GM21390 (cell line): ENCODE measurements around the gene FOXA3.
A peak's percentile ranks its signal among the peaks of the same experiment; 100 is the strongest.
"Not testable (repeated sequence)": the region's sequence is repeated elsewhere in the genome, so short reads cannot be mapped to it uniquely, and the experiment has no call there.

Source experiments
- ATAC-seq: cut with Tn5 transposase; IDR thresholded peaks from one replicate; pipeline ENCODE4 v1.9.1; 2021; ENCODE audit not compliant: unreplicated experiment

FOXA3 gene

DNA sequence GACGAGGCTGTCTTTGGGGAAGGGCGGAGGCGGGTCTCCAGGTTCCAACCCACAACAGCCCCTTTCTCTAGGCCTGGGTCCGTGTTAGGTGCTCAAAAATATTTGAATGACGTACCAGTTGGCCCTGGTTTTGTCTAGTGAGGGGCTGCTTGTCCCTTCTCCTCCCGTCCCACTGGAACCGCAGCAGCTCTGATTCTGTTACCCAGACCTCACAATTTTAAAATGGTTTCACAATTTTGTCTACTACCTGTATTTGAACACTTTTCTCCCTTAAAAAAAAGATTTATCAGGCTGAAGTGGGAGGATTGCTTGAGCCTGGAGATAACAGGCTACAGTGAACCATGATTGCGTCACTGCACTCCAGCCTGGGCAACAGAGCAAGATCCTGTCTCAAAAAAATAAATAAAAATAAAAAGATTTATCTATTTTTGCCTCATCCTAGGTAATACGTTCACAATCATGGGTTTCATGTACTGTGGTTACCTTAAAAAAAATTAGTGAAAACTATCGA lies 23.1 kb downstream of the FOXA3 start:
- no peak for ATAC-seq

DNA sequence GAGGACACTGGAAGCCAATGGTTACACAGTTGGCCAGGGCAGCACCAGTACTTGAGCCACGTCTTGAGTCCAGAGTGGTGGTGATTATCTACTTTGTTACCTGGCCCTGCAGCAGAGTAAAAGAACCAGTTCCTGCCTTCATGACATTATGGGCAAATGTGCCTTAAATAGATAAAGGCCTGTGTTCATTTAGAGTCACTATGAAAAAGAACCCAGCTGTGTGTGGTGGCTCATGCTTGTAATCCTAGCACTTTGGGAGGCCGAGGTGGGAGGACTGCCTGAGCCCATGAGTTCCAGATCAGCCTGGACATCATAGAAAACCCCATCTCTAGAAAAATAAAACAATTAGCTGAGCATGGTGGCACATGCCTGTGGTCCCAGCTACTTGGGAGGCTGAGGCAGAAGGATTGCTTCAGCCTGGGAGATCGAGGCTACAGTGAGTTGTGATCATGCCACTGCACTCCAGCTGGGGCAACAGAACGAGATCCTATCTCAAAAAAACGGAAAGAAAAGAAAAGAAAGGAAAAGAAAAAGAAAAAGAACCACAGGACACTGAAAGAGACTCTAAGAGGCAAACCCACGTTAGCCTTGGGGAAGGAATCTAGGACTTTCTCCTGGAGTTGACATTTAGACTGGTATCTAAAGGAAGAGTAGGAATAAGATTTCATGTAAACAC lies 25.2 kb downstream of the FOXA3 start:
- no peak for ATAC-seq

DNA sequence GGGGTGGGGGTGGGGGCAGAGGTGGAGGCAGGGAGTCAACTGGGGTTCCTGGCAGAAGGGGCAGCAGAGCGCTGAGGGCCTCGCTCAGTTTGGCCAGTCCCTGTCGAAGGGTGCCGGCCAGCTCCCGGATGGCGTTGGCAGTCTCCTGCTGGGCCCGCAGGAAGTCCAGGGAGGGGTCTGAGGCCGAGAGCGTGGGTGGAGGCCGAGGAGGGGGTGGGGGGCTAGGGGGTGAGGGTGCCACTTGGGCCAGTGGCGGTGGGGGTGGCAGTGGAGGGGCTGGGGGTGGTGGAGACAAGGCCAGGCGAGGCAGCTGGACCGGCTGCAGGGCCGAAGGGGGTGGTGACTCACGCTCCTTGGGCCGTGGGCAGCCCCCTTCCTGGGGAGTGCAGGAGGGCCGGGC lies 26.8 kb downstream of the FOXA3 start:
- no peak for ATAC-seq

DNA sequence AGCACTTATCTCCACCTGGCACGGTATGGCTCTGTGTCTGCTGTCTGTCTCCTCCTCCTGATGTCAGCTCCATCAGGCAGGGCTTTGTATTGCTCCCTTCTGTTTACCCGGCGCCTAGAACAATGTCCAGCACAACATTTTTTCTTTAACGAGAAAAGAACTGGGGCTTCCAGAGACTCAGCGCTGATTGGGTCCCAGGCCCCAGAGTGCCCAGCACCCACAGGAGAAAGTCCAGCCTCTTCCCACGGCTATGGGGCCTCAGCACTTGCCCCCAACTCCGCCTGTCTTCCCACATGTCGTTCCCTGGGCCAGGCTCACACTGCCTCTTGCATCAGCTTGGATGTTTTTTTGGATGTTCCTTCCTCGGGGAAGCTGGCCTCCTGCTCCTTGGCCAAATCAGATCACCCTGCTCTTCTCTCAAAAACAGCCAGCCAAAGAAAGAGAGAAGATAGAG lies 31.4 kb downstream of the FOXA3 start:
- ATAC-seq: no peak

DNA sequence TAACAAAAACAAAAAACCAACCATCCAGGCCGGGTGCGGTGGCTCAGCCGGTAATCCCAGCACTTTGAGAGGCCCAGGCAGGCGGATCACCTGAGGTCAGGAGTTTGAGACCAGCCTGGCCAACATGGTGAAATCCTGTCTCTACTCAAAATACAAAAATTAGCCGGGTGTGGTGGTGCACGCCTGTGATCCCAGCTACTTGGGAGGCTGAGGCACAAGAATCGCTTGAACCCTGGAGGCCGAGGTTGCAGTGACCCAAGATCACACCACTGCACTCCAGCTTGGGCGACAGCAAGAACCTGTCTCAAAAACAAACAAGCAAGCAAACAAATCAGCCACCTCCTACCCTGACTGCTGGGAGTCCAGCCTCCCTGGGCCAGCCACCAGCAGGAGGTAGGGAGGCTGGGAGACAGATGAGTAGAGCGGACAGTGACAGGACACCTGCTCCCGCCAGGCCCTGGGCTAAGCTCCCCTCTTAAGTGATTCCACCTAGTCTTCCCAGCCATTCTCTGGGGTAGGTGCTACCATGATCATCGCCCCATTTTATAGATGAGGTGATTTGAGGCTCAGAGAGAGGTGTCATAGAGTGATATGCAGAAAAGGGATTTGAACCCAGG lies 32.0 kb downstream of the FOXA3 start:
- not testable (repeated sequence) for ATAC-seq

DNA sequence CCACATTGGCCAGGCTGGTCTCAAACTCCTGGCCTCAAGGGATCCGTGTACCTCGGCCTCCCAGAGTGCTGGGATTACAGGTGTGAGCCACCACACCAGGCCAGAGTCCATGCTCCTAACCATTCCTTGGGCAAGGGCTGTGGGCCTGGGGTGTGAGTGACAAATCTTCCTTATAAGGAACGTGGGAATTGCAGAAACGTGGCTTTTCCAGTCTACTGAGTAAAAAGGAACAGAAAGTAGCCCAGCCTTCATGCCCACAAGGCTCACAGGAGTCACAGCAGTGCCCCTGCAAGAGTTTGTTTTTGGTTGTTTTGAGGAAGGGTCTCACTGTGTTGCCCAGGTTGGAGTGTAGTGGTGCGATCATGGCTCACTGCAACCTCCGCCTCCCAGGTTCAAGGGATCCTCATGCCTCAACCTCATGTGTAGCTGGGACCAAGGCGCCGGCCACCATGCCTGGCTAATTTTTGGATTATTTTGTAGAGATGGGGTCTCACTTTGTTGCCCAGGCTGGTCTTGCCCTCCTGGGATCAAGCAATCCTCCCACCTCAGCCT lies 33.2 kb downstream of the FOXA3 start:
- ATAC-seq: no peak

DNA sequence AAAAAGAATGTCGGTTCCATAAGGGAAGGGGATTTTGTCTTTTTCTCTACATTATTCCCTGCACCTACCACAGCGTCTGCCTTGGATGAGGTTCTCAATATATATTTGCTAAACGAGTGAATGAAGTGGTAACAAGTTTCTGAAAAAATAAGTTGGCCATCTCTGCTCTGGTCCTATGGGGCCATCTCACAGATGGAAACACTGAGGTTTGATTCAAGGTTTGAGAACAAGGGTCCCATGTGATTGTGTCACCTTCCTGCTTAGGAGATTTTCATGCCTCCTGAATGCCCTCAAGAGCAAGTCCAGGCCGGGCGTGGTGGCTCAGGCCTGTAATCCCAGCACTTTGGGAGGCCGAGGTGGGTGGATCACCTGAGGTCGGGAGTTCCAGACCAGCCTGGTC lies 35.1 kb downstream of the FOXA3 start:
- ATAC-seq: no peak

DNA sequence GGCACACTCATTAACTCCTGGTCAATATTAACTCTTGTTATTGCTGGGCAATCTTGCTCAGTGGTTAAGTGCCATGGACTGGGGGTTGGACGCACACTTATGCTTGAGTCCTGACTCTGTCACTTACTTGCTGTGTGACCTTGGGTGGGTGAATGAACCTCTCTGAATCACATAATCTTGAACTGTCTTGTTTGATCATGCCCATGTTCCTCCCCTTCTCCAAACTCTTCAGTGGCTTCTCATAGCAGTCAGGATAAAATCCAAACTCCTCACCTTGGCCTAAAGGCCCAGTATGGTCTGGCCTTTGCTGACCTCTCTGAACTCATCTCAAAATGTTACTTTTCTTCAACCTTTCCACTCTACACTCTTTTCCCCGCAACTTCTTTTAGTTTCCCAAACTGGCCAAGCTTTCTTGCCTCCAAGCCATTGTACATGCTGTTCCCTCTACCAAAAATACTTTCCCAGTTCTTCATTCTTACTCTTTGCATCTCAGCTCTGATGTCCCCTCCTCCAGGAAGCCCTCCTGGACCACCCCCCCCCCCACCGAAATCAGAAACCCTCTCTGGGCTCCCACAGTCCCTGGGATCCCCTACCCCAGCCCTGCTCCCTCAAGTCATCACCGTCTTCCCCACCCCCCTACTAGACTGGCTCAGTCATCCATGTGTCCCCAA lies 35.9 kb downstream of the FOXA3 start:
- ATAC-seq: no peak

DNA sequence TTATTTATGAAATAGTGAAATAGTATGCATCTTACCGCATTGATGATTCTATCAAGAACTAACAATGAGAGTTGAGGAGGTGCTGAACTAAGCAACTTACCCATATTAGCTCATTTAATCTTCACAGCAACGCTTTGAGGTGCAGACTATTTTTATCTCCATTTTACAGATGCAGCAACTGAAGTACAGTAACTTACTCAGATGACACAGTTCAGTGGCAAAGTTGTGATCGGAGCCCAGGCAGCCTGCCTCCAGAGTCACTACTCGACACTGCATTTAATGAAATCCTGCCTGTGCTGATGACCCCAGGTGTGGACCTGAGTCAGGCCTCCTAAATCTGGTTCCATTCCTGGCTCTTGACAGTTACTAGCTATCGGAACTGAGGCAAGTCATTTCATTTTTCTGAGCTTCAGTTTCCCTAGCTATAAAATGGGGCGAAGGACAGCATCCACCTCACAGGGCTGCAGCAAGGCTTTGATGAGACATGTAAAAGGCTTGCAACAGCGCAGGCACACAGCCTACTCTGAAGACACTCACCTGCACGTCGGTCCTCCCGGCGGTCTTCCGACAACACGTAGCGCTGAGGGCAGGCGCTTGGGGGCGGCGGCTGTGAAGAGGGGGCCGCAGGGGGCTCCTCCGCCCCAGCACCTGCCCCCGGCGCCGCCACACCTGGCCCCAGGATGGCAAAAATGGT lies 36.8 kb downstream of the FOXA3 start:
- no peak for ATAC-seq

DNA sequence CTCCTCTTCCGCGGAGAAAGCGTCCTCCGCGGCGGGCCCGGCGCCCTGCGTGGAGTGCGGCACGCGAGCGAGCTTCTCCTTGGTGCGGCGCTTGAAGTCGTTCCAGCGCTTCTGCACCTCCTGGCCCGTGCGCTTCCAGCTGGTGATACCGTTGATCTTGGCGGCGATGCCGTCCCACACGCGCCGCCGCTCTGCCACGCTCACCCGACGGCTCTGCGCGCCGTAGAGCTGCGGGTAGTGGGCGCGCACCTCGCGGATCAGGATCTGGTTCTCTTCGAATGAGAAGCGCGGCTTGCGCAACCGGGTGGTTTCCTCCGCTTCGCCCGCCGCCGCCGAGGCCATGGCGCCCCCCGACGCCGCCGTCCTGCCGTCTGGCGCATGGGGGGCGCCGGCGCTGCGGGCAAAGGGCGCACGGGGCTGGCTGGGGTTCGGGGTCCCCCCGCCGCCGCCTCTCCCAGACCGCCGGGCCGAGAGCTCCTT lies 37.3 kb downstream of the FOXA3 start:
- no peak for ATAC-seq

DNA sequence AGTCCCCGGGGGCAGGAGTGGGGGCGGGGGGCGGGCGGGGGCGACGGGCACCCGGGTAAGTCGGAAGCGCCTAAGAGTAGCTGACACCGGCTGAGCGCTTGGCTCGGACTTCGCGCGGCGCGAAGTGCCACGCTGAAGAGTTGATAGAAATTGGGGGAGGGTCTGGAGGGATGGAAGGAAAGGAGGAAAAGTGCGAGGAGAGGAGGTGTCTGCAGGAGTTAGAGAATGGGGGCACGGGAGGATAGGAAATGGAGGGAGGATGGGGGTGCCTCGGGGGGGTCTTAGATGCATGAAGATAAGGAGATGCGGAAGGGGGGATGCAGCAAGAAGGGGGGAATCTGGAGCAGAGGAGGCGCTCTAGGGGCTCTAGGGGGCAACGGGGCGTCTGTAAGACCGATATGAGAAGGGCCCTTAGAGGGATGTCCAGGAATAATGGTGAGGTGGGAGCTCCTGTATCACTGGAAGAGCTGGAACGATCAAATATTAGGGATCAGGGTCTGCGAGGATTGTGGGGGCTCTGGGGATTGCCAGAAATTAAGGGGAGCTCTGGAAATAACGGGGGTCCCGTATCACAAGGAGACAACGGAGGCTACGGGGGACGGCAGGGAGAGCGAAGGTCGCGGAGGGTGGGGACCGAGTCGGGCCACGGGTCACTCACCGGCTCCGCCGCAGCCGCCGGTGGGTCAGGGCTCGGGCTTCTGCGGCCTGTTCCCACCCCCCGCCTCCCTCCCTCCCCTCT lies 38.0 kb downstream of the FOXA3 start, which contains the start of gene MYPOP:
Gene MYPOP, minus strand, starts transcription at position 702 of the 739 bp plus-strand sequence. CDS start 840 bp downstream, outside the sequence.
- ATAC-seq: no peak

DNA sequence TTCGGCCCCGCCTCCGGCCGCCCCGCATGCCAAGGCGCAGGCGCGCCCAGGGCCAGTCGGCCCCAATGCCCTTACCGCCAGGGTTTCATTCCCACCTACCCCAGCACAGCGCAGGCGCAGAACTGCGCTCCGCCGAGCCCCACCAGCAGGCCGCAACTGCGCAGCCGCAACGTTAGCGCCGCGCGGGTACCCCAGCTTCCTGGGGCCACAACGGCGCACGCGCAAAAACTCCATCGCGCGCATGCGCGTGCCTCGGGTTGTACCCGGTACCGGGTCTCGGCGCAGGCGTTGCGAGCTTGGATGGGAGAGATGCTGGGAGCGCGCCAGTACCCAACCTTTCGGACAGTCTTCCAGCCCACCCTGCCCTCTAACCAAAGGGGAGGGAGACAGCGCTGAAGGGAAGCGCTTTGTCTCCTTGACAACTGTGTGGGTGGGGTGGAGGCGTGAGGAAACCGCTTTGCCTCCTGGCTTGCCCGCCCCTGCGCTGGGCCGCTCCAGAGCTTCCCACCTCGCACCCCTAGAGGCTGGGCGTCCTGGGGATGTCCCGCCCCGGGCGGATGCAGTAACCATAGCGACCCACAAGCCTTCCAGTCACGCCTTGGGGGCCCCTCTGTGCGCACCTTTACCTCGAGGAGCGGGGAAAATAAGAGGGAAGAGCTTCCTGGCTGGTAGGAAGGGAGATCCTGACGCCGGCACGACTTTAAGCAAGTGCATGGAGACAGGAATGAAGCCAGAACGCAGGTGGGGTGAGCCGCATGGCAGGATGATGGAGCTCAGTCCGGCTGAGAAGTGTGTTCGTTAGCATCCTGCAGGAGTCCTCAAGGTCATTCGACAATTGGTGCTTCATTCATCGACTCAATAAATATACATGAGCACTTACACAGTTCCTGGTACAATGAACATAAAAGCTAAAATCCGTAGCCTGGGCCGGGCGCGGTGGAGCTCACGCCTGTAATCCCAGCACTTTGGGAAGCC lies 38.8 kb downstream of the FOXA3 start:
- peak; percentile 80 for ATAC-seq

DNA sequence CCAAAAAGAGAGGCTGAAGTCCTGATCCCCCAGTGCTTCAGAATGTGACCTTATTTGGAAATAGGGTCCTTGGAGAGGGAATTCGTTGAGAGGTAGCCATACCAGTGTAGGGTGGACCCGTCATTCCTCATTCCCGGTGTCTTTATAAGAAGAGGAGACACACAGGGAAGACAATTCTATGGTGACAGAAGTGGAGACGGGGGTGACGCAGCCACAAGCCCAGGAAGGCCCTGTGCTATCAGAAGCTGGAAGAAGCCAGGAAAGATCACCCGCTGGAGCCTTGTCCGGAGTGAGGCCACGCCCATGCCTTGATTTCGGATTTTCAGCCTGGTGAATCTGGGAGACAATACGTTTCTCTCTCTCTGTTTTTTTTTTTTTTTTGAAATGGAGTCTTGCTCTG lies 40.9 kb downstream of the FOXA3 start:
- no peak for ATAC-seq

DNA sequence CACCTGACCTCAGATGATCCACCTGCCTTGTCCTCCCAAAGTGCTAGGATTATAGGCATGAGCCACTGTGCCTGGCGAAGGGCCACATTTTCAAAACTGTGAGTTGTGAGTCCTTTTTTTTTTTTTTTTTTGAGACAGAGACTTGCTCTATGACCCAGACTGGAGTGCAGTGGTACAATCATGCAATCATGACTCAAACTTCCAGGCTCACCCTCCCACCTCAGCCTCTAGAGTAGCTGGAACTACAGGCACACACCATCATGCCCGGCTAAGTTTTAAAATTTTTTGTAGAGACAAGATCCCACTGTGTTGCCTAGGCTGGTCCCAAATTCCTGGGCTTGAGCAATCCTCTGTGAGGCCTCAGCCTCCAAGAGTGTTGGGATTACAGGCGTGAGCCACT lies 42.1 kb downstream of the FOXA3 start:
- no peak for ATAC-seq

DNA sequence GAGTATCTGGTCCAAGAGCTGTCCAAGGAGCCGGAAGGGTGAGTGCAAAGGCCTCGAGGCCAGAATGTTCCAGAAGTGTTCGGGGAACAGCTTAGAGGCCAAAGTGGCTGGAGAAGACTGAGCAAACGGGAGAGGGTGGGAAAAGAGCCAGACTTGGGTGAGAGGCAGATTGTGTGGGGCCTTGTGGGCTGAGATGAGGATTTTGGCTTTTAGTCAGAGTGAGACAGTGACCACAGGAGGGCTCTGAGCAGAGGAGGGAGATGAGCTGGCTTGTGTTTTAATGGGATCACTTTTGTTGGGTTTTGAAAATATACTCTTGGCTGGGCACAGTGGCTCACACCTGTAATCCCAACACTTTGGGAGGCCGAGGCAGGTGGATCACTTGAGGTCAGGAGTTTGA lies 44.8 kb downstream of the FOXA3 start:
- ATAC-seq: no peak

DNA sequence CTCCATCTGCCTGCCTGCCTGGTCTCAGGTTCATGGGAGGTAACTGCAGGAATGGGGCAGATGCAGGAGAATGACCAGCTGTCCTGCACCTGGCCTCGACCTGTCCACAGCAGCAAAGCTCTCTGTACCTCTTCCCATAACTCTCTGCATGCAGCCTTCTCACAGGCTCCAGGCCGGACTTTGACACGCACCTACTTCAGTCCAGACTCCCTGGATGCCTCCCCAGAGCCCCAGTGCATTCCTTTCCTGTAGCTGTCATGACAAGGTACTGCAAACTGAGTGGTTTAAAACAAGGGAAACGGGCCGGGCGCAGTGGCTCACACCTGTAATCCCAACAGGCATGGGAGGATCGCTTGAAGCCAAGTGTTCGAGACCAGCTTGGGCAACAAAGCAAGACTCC lies 47.2 kb downstream of the FOXA3 start:
- no peak for ATAC-seq

DNA sequence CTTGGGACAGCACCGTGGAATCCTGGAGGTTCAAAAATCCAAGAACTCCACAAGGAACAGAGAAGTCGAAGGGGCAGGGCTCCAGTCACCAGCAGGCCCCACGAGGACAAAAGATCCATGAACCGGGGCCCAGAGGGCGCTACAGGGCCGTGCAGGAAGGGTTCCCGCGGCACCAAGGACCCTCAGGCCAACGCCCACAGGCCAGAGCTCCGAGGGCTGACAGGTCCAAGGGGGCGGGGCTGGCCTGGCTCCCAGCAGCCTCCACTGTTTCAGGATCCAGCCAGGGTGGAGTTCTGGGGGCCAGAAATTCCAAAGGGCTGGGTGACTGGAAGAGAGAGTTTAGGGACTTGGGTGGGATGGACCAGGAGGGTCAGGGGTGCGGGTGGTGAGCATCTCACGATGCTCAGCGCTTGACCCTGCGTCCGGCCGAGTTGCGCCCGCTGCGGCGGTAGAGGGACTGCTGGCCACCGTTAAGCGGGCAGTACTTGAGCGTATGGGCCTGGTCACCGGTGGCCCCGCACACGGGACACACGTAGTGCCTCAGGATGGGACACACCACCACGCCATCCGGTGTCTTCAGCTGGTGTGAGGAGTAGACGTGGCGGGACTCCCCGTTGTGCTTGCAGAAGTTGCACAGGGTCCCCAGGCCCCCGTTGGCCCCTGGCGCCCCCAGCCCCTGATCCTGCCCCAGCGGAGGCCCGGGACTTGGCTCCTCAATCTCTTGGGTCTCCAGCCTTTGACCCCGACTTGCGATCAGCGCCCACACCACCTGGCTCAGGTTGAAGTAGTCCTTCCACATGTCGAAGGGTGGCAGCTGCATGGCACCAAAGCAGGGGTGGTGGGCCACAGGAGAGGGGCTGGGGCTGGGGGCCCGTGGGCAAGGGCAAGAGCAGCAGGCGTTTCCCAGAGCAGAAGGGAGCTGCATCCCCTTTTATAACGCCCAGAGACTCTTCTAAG lies 50.0 kb downstream of the FOXA3 start, which contains the start of gene NANOS2:
Gene NANOS2, minus strand, starts transcription at position 905 of the 957 bp plus-strand sequence. Its CDS starts 85 bp downstream, at position 820.
- ATAC-seq: no peak
